ENCODE data around the gene SKIDA1.

Gene SKIDA1

GRCh38 chr10:21499701-21500577 lies 25.5 kb downstream of the SKIDA1 start:
- ChIA-PET POLR2A (no interaction called here), CTCF (interaction anchor here (0.6 to 1.0 kb wide), 2 partner anchors 168 to 454 kb away, joined by 3 to 4 read pairs; no protein-coding TSS in a partner anchor)
- Histone ChIP-seq H3K9me3 (ENCODE audit: control insufficient read depth, insufficient read depth, low read depth, low read length) (no peaks in the 10 kb centered on the region), H3K4me3 (ENCODE audit: low read depth, low read length) (no peak overlapping the region), H3K36me3 (ENCODE audit: control insufficient read depth in 2 of 2, insufficient read depth in 1 of 2, low read length in 2 of 2) (no peaks in the 10 kb centered on the region), H3K27ac (ENCODE audit: extremely low read depth, low read depth, low read length) (no peak overlapping the region), H3K4me1 (ENCODE audit: control insufficient read depth, insufficient read depth, low read length) (peaks cover 9% of the 10 kb centered on the region)
- TF ChIP-seq ZNF2 (tag by site-specific recombination; IDR thresholded peaks at IDR 0.05), result 0 out of 2 replicates have a peak, but pooled peaks have one; percentile 46
- no peak for TF ChIP-seq ZNF791 (tag by site-specific recombination; IDR thresholded peaks at IDR 0.05)

DNA sequence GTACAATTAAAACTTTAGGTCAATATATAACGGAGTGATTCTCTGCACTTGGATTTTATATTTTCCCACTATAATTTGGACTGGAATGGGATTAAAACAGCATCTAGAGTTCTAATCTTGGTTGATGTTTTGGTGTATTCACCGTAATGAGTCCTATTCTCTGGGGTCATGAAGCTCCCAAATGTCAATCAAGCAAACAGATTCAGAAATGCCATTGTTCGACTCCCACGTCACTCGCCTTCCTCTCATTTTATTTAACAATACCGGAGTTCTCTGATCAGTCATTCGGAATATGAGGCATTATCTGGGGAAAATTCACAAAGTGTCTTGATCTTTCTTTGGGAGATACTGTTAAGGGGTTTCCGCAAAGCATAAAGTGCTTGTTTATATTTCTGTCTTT lies 26.5 kb downstream of the SKIDA1 start:
- Histone ChIP-seq H3K36me3 (ENCODE audit: control insufficient read depth in 2 of 2, insufficient read depth in 1 of 2, low read length in 2 of 2) (no peaks in the 10 kb centered on the region), H3K9me3 (ENCODE audit: control insufficient read depth, insufficient read depth, low read depth, low read length) (no peaks in the 10 kb centered on the region), H3K4me3 (ENCODE audit: low read depth, low read length) (no peak overlapping the region), H3K4me1 (ENCODE audit: control insufficient read depth, insufficient read depth, low read length) (peaks cover 6% of the 10 kb centered on the region), H3K27ac (ENCODE audit: extremely low read depth, low read depth, low read length) (no peak overlapping the region)
- POLR2A ChIA-PET, result no interaction called here
- TF ChIP-seq, protein P1, sequence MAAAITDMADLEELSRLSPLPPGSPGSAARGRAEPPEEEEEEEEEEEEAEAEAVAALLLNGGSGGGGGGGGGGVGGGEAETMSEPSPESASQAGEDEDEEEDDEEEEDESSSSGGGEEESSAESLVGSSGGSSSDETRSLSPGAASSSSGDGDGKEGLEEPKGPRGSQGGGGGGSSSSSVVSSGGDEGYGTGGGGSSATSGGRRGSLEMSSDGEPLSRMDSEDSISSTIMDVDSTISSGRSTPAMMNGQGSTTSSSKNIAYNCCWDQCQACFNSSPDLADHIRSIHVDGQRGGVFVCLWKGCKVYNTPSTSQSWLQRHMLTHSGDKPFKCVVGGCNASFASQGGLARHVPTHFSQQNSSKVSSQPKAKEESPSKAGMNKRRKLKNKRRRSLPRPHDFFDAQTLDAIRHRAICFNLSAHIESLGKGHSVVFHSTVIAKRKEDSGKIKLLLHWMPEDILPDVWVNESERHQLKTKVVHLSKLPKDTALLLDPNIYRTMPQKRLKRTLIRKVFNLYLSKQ (tag by site-specific recombination; IDR thresholded peaks at IDR 0.05; ENCODE audit: borderline replicate concordance), result no peak
- TF ChIP-seq ZNF501 (tag by site-specific recombination; IDR thresholded peaks at IDR 0.05), result no peak
- TF ChIP-seq ZNF610 (tag by site-specific recombination; IDR thresholded peaks at IDR 0.05; ENCODE audit: borderline replicate concordance), result no peak
- TF ChIP-seq ZNF621 (tag by site-specific recombination; IDR thresholded peaks at IDR 0.05), result no peak
- TF ChIP-seq ZBTB17 (tag by site-specific recombination; IDR thresholded peaks at IDR 0.05), result no peak
- CTCF ChIA-PET, result interaction anchor here (0.6 to 1.0 kb wide), 2 partner anchors 295 to 455 kb away, joined by 3 to 4 read pairs; no protein-coding TSS in a partner anchor

- 0 out of 2 replicates have a peak, but pooled peaks have one; percentile 9 for TF ChIP-seq PRDM1 (tag by site-specific recombination; IDR thresholded peaks at IDR 0.05)
- TF ChIP-seq ZNF48 (tag by site-specific recombination; IDR thresholded peaks at IDR 0.05), result no peak
- Histone ChIP-seq H3K4me3 (ENCODE audit: low read depth, low read length) (no peak overlapping the region), H3K36me3 (ENCODE audit: control insufficient read depth in 2 of 2, insufficient read depth in 1 of 2, low read length in 2 of 2) (no peaks in the 10 kb centered on the region), H3K9me3 (ENCODE audit: control insufficient read depth, insufficient read depth, low read depth, low read length) (no peaks in the 10 kb centered on the region), H3K4me1 (ENCODE audit: control insufficient read depth, insufficient read depth, low read length) (peaks cover 4% of the 10 kb centered on the region), H3K27ac (ENCODE audit: extremely low read depth, low read depth, low read length) (no peak overlapping the region)
- ChIA-PET CTCF (interaction anchor here (0.5 to 0.8 kb wide), 4 partner anchors 20 to 817 kb away, joined by 3 read pairs; no protein-coding TSS in a partner anchor), POLR2A (no interaction called here)
These were observed 27.1 kb downstream of the SKIDA1 start for GRCh38 chr10:21498377-21498776.

- H3K36me3 ChIP-seq (ENCODE audit: control insufficient read depth in 2 of 2, insufficient read depth in 1 of 2, low read length in 2 of 2), result no peaks in the 10 kb centered on the region
- H3K4me3 ChIP-seq (ENCODE audit: low read depth, low read length), result peak overlapping the region; percentile 81
- peak overlapping the region; percentile 99 for H3K27ac ChIP-seq (ENCODE audit: extremely low read depth, low read depth, low read length)
- ChIA-PET POLR2A (interaction anchor here (0.6 to 2.7 kb wide), 18 partner anchors 9 to 434 kb away, joined by 3 to 28 read pairs (median 5); partner anchors contain the start of genes MLLT10 and SKIDA1), CTCF (interaction anchor here (0.6 to 2.7 kb wide), 14 partner anchors 8 to 579 kb away, joined by 3 to 32 read pairs (median 4); no protein-coding TSS in a partner anchor)
- no peaks in the 10 kb centered on the region; the same call in 1 of the 2 replicates for H3K4me1 ChIP-seq (ENCODE audit: control insufficient read depth, insufficient read depth, low read length)
- no peaks in the 10 kb centered on the region for H3K9me3 ChIP-seq (ENCODE audit: control insufficient read depth, insufficient read depth, low read depth, low read length)
- TF ChIP-seq HOXD13 (CRISPR knock-in tag; IDR thresholded peaks at IDR 0.05; ENCODE audit: borderline replicate concordance) (no peak), ZNF341 (tag by site-specific recombination; IDR thresholded peaks at IDR 0.05; ENCODE audit: low read depth) (peak; percentile 98), CTCF (tag by site-specific recombination; IDR thresholded peaks at IDR 0.05) (no peak), INSM2 (tag by site-specific recombination; IDR thresholded peaks at IDR 0.05) (0 out of 2 replicates have a peak, but pooled peaks have one; percentile 28), ZBTB1 (tag by site-specific recombination; IDR thresholded peaks at IDR 0.05) (peak; percentile 30; the same call in 1 of the 2 replicates), ZNF350 (tag by site-specific recombination; IDR thresholded peaks at IDR 0.05) (no peak), KLF10 (tag by site-specific recombination; IDR thresholded peaks at IDR 0.05) (peak; percentile 100), ZNF423 (tag by site-specific recombination; IDR thresholded peaks at IDR 0.05) (peak; percentile 48; the same call in 1 of the 2 replicates)
- TF ChIP-seq, protein P2, sequence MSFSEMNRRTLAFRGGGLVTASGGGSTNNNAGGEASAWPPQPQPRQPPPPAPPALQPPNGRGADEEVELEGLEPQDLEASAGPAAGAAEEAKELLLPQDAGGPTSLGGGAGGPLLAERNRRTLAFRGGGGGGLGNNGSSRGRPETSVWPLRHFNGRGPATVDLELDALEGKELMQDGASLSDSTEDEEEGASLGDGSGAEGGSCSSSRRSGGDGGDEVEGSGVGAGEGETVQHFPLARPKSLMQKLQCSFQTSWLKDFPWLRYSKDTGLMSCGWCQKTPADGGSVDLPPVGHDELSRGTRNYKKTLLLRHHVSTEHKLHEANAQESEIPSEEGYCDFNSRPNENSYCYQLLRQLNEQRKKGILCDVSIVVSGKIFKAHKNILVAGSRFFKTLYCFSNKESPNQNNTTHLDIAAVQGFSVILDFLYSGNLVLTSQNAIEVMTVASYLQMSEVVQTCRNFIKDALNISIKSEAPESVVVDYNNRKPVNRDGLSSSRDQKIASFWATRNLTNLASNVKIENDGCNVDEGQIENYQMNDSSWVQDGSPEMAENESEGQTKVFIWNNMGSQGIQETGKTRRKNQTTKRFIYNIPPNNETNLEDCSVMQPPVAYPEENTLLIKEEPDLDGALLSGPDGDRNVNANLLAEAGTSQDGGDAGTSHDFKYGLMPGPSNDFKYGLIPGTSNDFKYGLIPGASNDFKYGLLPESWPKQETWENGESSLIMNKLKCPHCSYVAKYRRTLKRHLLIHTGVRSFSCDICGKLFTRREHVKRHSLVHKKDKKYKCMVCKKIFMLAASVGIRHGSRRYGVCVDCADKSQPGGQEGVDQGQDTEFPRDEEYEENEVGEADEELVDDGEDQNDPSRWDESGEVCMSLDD (tag by site-specific recombination; IDR thresholded peaks at IDR 0.05), result peak; percentile 32
These were observed 28.2 kb downstream of the SKIDA1 start for GRCh38 chr10:21497177-21497807.
